Stomach (tissue), 4 donors: ENCODE results near the gene LAIR1.

Source experiments
- POLR2A ChIP-seq, 4 donors: fragments of 450-650 bp; IDR thresholded peaks; one replicate each; pipeline ENCODE4 v1.6.1; 2016; ENCODE audit warnings: antibody characterized with exemption in 4 of 4, control low read depth in 2 of 4, mild to moderate bottlenecking in 1 of 4, moderate library complexity in 1 of 4
- POLR2AphosphoS5 ChIP-seq, 3 donors: sonication (generic); formaldehyde crosslinking; IDR thresholded peaks; one replicate each; pipeline ENCODE4 v1.6.1; 2016; ENCODE audit warnings: antibody characterized with exemption in 3 of 3
- TF ChIP-seq, protein P1 (sequence below), 7 experiments: fragments of 450-650 bp in 4 of 7; fragments of 200-600 bp in 3 of 7; sonication (generic) in 3 of 7; IDR thresholded peaks; one replicate each; pipeline ENCODE4 v1.5.1; 2016 to 2019; ENCODE audit warnings: antibody characterized with exemption in 7 of 7, control low read depth in 2 of 7, mild to moderate bottlenecking in 1 of 7

- TF ChIP-seq POLR2AphosphoS5 (IDR thresholded peaks at IDR 0.05) = no peak
- TF ChIP-seq POLR2A (IDR thresholded peaks at IDR 0.05) = no peak
- TF ChIP-seq, protein P1, sequence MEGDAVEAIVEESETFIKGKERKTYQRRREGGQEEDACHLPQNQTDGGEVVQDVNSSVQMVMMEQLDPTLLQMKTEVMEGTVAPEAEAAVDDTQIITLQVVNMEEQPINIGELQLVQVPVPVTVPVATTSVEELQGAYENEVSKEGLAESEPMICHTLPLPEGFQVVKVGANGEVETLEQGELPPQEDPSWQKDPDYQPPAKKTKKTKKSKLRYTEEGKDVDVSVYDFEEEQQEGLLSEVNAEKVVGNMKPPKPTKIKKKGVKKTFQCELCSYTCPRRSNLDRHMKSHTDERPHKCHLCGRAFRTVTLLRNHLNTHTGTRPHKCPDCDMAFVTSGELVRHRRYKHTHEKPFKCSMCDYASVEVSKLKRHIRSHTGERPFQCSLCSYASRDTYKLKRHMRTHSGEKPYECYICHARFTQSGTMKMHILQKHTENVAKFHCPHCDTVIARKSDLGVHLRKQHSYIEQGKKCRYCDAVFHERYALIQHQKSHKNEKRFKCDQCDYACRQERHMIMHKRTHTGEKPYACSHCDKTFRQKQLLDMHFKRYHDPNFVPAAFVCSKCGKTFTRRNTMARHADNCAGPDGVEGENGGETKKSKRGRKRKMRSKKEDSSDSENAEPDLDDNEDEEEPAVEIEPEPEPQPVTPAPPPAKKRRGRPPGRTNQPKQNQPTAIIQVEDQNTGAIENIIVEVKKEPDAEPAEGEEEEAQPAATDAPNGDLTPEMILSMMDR (IDR thresholded peaks at IDR 0.05) = no peak
Observed at GRCh38 chr19:54354761-54355160, 10.0 kb downstream of the LAIR1 start.
